ENCODE measurements around the gene LRRC8D. TPM values are rescaled to one million over a fixed set of nuclear protein-coding genes. Genes with fewer than 3 reads are reported as not detected.

LRRC8D gene
- total and polyA plus RNA-seq, 9 of the 15 experiments (the other 6 are each of a cell fraction or from before 2014, with no cell fraction given): 3.4 to 53.9 (median 15.9) TPM

GRCh38 chr1:89896105-89896942 is 75.5 kb downstream of the LRRC8D start (continued):
- no peak for TF ChIP-seq ZBTB40 (IDR thresholded peaks at IDR 0.05)
- no peak for TF ChIP-seq ZBTB40 (CRISPR knock-in tag; IDR thresholded peaks at IDR 0.05)
- TF ChIP-seq ZC3H11A (IDR thresholded peaks at IDR 0.05; ENCODE audit: low read depth, low read length): no peak
- TF ChIP-seq TCF7 (IDR thresholded peaks at IDR 0.05; ENCODE audit: borderline replicate concordance): no peak
- TF ChIP-seq KLF13 (tag; IDR thresholded peaks at IDR 0.05; ENCODE audit: borderline replicate concordance, low read depth): no peak
- TF ChIP-seq ZNF280B (CRISPR knock-in tag; IDR thresholded peaks at IDR 0.05): no peak
- peak; percentile 56; the same call in 1 of the 2 replicates for TF ChIP-seq ZBTB12 (CRISPR knock-in tag; IDR thresholded peaks at IDR 0.05)
- TF ChIP-seq ZNF133 (CRISPR knock-in tag; IDR thresholded peaks at IDR 0.05): no peak
- TF ChIP-seq ZBTB17 (CRISPR knock-in tag; IDR thresholded peaks at IDR 0.05): peak; percentile 36; the same call in 1 of the 2 replicates
- TF ChIP-seq NFRKB (IDR thresholded peaks at IDR 0.05; ENCODE audit: low read depth): peak; percentile 80
- TF ChIP-seq SMAD3 (CRISPR knock-in tag; conservative IDR thresholded peaks at IDR 0.05): no peak
- TF ChIP-seq, protein P1, sequence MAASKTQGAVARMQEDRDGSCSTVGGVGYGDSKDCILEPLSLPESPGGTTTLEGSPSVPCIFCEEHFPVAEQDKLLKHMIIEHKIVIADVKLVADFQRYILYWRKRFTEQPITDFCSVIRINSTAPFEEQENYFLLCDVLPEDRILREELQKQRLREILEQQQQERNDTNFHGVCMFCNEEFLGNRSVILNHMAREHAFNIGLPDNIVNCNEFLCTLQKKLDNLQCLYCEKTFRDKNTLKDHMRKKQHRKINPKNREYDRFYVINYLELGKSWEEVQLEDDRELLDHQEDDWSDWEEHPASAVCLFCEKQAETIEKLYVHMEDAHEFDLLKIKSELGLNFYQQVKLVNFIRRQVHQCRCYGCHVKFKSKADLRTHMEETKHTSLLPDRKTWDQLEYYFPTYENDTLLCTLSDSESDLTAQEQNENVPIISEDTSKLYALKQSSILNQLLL (CRISPR knock-in tag; IDR thresholded peaks at IDR 0.05; ENCODE audit: borderline replicate concordance): no peak
